Measurements from ENCODE around the gene BBS12.

The BBS12 gene

GRCh38 chr4:122716825-122717448 lies 15.6 kb upstream of the BBS12 start:
- Histone ChIP-seq H2BK15ac (replicated peaks; ENCODE audit: low read depth) (no peak overlapping the region), H3K56ac (ENCODE audit: low read length) (no peak overlapping the region), H3K9ac (ENCODE audit: low read length) (no peak overlapping the region), H3K18ac (ENCODE audit: low read length) (no peak overlapping the region), H3K79me2 (ENCODE audit: control insufficient read depth, insufficient read depth, low read length) (no peaks in the 10 kb centered on the region), H3K79me1 (ENCODE audit: low read length) (no peaks in the 10 kb centered on the region), H3K4me2 (ENCODE audit: low read length) (no peak overlapping the region), H4K8ac (ENCODE audit: low read depth, low read length) (no peak overlapping the region), H2BK120ac (ENCODE audit: low read depth, low read length) (no peak overlapping the region), H3K4ac (ENCODE audit: low read depth, low read length) (no peak overlapping the region), H2BK5ac (ENCODE audit: low read length) (no peak overlapping the region), H2AK5ac (ENCODE audit: low read length) (no peak overlapping the region), H3K23ac (ENCODE audit: low read length) (no peak overlapping the region), H3K36me3 (ENCODE audit: control insufficient read depth, insufficient read depth, low read length) (no peaks in the 10 kb centered on the region), H3K27me3 (ENCODE audit: insufficient read depth, low read length, poor library complexity) (no peaks in the 10 kb centered on the region), H4K5ac (ENCODE audit: low read length) (no peak overlapping the region), H3K4me1 (ENCODE audit: control insufficient read depth, low read depth, low read length) (no peaks in the 10 kb centered on the region), H3K4me3 (ENCODE audit: low read length) (no peak overlapping the region), H3K27ac (ENCODE audit: low read depth, low read length) (no peak overlapping the region)
- peak; percentile 73 for DNase-seq
- WGBS (ENCODE audit: extremely low coverage, insufficient coverage, low lambda C conversion rate): no CpG with 5 or more reads among the region's 4 CpGs

GRCh38 chr4:122718281-122718680 lies 14.2 kb upstream of the BBS12 start:
- Histone ChIP-seq H2BK15ac (replicated peaks; ENCODE audit: low read depth) (no peak overlapping the region), H3K27ac (ENCODE audit: low read depth, low read length) (no peak overlapping the region), H2BK120ac (ENCODE audit: low read depth, low read length) (no peak overlapping the region), H4K8ac (ENCODE audit: low read depth, low read length) (no peak overlapping the region), H3K4me2 (ENCODE audit: low read length) (no peak overlapping the region), H3K4ac (ENCODE audit: low read depth, low read length) (no peak overlapping the region), H4K5ac (ENCODE audit: low read length) (no peak overlapping the region), H3K79me1 (ENCODE audit: low read length) (no peaks in the 10 kb centered on the region), H3K4me3 (ENCODE audit: low read length) (no peak overlapping the region), H3K4me1 (ENCODE audit: control insufficient read depth, low read depth, low read length) (no peaks in the 10 kb centered on the region), H3K18ac (ENCODE audit: low read length) (no peak overlapping the region), H2BK5ac (ENCODE audit: low read length) (no peak overlapping the region), H3K27me3 (ENCODE audit: insufficient read depth, low read length, poor library complexity) (no peaks in the 10 kb centered on the region), H3K9ac (ENCODE audit: low read length) (no peak overlapping the region), H3K79me2 (ENCODE audit: control insufficient read depth, insufficient read depth, low read length) (no peaks in the 10 kb centered on the region), H3K36me3 (ENCODE audit: control insufficient read depth, insufficient read depth, low read length) (no peaks in the 10 kb centered on the region), H3K56ac (ENCODE audit: low read length) (no peak overlapping the region), H3K23ac (ENCODE audit: low read length) (no peak overlapping the region), H2AK5ac (ENCODE audit: low read length) (no peak overlapping the region)
- DNase-seq: no peak
- no CpG with 5 or more reads among the region's 2 CpGs for WGBS (ENCODE audit: extremely low coverage, insufficient coverage, low lambda C conversion rate)

GRCh38 chr4:122722256-122722655 lies 10.2 kb upstream of the BBS12 start:
- no peak for DNase-seq
- H3K23ac ChIP-seq (ENCODE audit: low read length): no peak overlapping the region
- H2AK5ac ChIP-seq (ENCODE audit: low read length): no peak overlapping the region
- WGBS (ENCODE audit: extremely low coverage, insufficient coverage, low lambda C conversion rate): no CpG with 5 or more reads among the region's 1 CpG
- no peaks in the 10 kb centered on the region for H3K79me2 ChIP-seq (ENCODE audit: control insufficient read depth, insufficient read depth, low read length)
- H3K27ac ChIP-seq (ENCODE audit: low read depth, low read length): no peak overlapping the region
- H3K9ac ChIP-seq (ENCODE audit: low read length): no peak overlapping the region
- H3K18ac ChIP-seq (ENCODE audit: low read length): no peak overlapping the region
- H3K4ac ChIP-seq (ENCODE audit: low read depth, low read length): no peak overlapping the region
- no peak overlapping the region for H3K56ac ChIP-seq (ENCODE audit: low read length)
- H2BK5ac ChIP-seq (ENCODE audit: low read length): no peak overlapping the region
- H3K27me3 ChIP-seq (ENCODE audit: insufficient read depth, low read length, poor library complexity): no peaks in the 10 kb centered on the region
- H3K4me1 ChIP-seq (ENCODE audit: control insufficient read depth, low read depth, low read length): no peaks in the 10 kb centered on the region
- no peaks in the 10 kb centered on the region for H3K79me1 ChIP-seq (ENCODE audit: low read length)
- H4K8ac ChIP-seq (ENCODE audit: low read depth, low read length): no peak overlapping the region
- H3K4me2 ChIP-seq (ENCODE audit: low read length): no peak overlapping the region
- H4K5ac ChIP-seq (ENCODE audit: low read length): no peak overlapping the region
- H3K4me3 ChIP-seq (ENCODE audit: low read length): no peak overlapping the region
- no peak overlapping the region for H2BK120ac ChIP-seq (ENCODE audit: low read depth, low read length)
- no peaks in the 10 kb centered on the region for H3K36me3 ChIP-seq (ENCODE audit: control insufficient read depth, insufficient read depth, low read length)
- no peak overlapping the region for H2BK15ac ChIP-seq (replicated peaks; ENCODE audit: low read depth)

- Histone ChIP-seq H3K4me1 (ENCODE audit: control insufficient read depth, low read depth, low read length) (no peaks in the 10 kb centered on the region), H3K4me2 (ENCODE audit: low read length) (no peak overlapping the region), H2BK5ac (ENCODE audit: low read length) (no peak overlapping the region), H3K36me3 (ENCODE audit: control insufficient read depth, insufficient read depth, low read length) (no peaks in the 10 kb centered on the region), H2AK5ac (ENCODE audit: low read length) (no peak overlapping the region), H3K18ac (ENCODE audit: low read length) (no peak overlapping the region), H3K56ac (ENCODE audit: low read length) (no peak overlapping the region), H3K9ac (ENCODE audit: low read length) (no peak overlapping the region), H4K8ac (ENCODE audit: low read depth, low read length) (no peak overlapping the region), H3K79me2 (ENCODE audit: control insufficient read depth, insufficient read depth, low read length) (no peaks in the 10 kb centered on the region), H3K4ac (ENCODE audit: low read depth, low read length) (no peak overlapping the region), H2BK120ac (ENCODE audit: low read depth, low read length) (no peak overlapping the region), H3K27me3 (ENCODE audit: insufficient read depth, low read length, poor library complexity) (no peaks in the 10 kb centered on the region), H3K79me1 (ENCODE audit: low read length) (no peaks in the 10 kb centered on the region), H3K23ac (ENCODE audit: low read length) (no peak overlapping the region), H2BK15ac (replicated peaks; ENCODE audit: low read depth) (no peak overlapping the region), H3K27ac (ENCODE audit: low read depth, low read length) (no peak overlapping the region), H3K4me3 (ENCODE audit: low read length) (no peak overlapping the region), H4K5ac (ENCODE audit: low read length) (no peak overlapping the region)
- no peak for DNase-seq
- WGBS (ENCODE audit: extremely low coverage, insufficient coverage, low lambda C conversion rate): no CpG with 5 or more reads among the region's 1 CpG
Observed at GRCh38 chr4:122728856-122729255, 3.6 kb upstream of the BBS12 start.

GRCh38 chr4:122731676-122732075 lies 828 bp upstream of the BBS12 start:
- H3K9ac ChIP-seq (ENCODE audit: low read length): no peak overlapping the region
- H3K4me3 ChIP-seq (ENCODE audit: low read length): no peak overlapping the region
- H3K4me2 ChIP-seq (ENCODE audit: low read length): no peak overlapping the region
- H3K79me2 ChIP-seq (ENCODE audit: control insufficient read depth, insufficient read depth, low read length): no peaks in the 10 kb centered on the region
- H4K8ac ChIP-seq (ENCODE audit: low read depth, low read length): no peak overlapping the region
- H2BK120ac ChIP-seq (ENCODE audit: low read depth, low read length): no peak overlapping the region
- H3K56ac ChIP-seq (ENCODE audit: low read length): no peak overlapping the region
- DNase-seq: no peak
- no peak overlapping the region for H2BK5ac ChIP-seq (ENCODE audit: low read length)
- no peaks in the 10 kb centered on the region for H3K4me1 ChIP-seq (ENCODE audit: control insufficient read depth, low read depth, low read length)
- no peak overlapping the region for H4K5ac ChIP-seq (ENCODE audit: low read length)
- H2BK15ac ChIP-seq (replicated peaks; ENCODE audit: low read depth): no peak overlapping the region
- no peak overlapping the region for H3K27ac ChIP-seq (ENCODE audit: low read depth, low read length)
- H3K27me3 ChIP-seq (ENCODE audit: insufficient read depth, low read length, poor library complexity): no peaks in the 10 kb centered on the region
- H3K23ac ChIP-seq (ENCODE audit: low read length): no peak overlapping the region
- no CpG with 5 or more reads among the region's 2 CpGs for WGBS (ENCODE audit: extremely low coverage, insufficient coverage, low lambda C conversion rate)
- no peak overlapping the region for H2AK5ac ChIP-seq (ENCODE audit: low read length)
- H3K18ac ChIP-seq (ENCODE audit: low read length): no peak overlapping the region
- H3K36me3 ChIP-seq (ENCODE audit: control insufficient read depth, insufficient read depth, low read length): no peaks in the 10 kb centered on the region
- no peaks in the 10 kb centered on the region for H3K79me1 ChIP-seq (ENCODE audit: low read length)
- no peak overlapping the region for H3K4ac ChIP-seq (ENCODE audit: low read depth, low read length)

- Histone ChIP-seq H3K18ac (ENCODE audit: low read length) (no peak overlapping the region), H3K79me1 (ENCODE audit: low read length) (no peaks in the 10 kb centered on the region), H2AK5ac (ENCODE audit: low read length) (no peak overlapping the region), H3K4ac (ENCODE audit: low read depth, low read length) (no peak overlapping the region), H3K27ac (ENCODE audit: low read depth, low read length) (no peak overlapping the region), H3K23ac (ENCODE audit: low read length) (no peak overlapping the region), H3K4me1 (ENCODE audit: control insufficient read depth, low read depth, low read length) (no peaks in the 10 kb centered on the region), H4K8ac (ENCODE audit: low read depth, low read length) (no peak overlapping the region), H3K36me3 (ENCODE audit: control insufficient read depth, insufficient read depth, low read length) (no peaks in the 10 kb centered on the region), H3K9ac (ENCODE audit: low read length) (no peak overlapping the region), H2BK5ac (ENCODE audit: low read length) (no peak overlapping the region), H3K56ac (ENCODE audit: low read length) (no peak overlapping the region), H3K79me2 (ENCODE audit: control insufficient read depth, insufficient read depth, low read length) (no peaks in the 10 kb centered on the region), H3K27me3 (ENCODE audit: insufficient read depth, low read length, poor library complexity) (no peaks in the 10 kb centered on the region), H3K4me3 (ENCODE audit: low read length) (no peak overlapping the region), H3K4me2 (ENCODE audit: low read length) (no peak overlapping the region), H4K5ac (ENCODE audit: low read length) (no peak overlapping the region), H2BK120ac (ENCODE audit: low read depth, low read length) (no peak overlapping the region), H2BK15ac (replicated peaks; ENCODE audit: low read depth) (no peak overlapping the region)
- DNase-seq: no peak
- whole genome bisulfite sequencing (ENCODE audit: extremely low coverage, insufficient coverage, low lambda C conversion rate): no CpG with 5 or more reads among the region's 1 CpG
Observed at GRCh38 chr4:122733787-122734120, 1.2 kb downstream of the BBS12 start.

All from mesendoderm (in vitro differentiated cells).